K562 (cell line): ENCODE results near the gene TUBA8. TPM values are rescaled to one million over a fixed set of nuclear protein-coding genes. Genes with fewer than 3 reads are reported as not detected.
A peak's percentile ranks its signal among the peaks of the same experiment; 100 is the strongest.

Experiments
- ERF ChIP-seq: fragments of 450-650 bp; formaldehyde crosslinking; IDR thresholded peaks from 2 replicates; pipeline ENCODE4 v1.4.0; 2020; ENCODE audit warnings: mild to moderate bottlenecking, mixed read lengths
- FOXP1 ChIP-seq: sonication (generic); formaldehyde crosslinking; IDR thresholded peaks from 2 replicates; pipeline ENCODE4 v1.8.0; 2022; ENCODE audit warnings: mild to moderate bottlenecking, missing genetic modification reagents
- HDAC1 ChIP-seq, 2 experiments: fragments of 450-650 bp; IDR thresholded peaks; 2 replicates each; pipeline ENCODE4 v1.6.1; 2016 to 2017; ENCODE audit warnings: inconsistent platforms in 1 of 2, mild to moderate bottlenecking in 1 of 2, moderate library complexity in 1 of 2
- KLF16 ChIP-seq: IDR thresholded peaks from 2 replicates; pipeline ENCODE4 v1.6.1; 2016; ENCODE audit warnings: antibody characterized with exemption
- RAD21 ChIP-seq, 2 experiments: fragments of 250-450 bp in 1 of 2; fragments of 450-650 bp in 1 of 2; sonication (Bioruptor Pico) in 1 of 2; formaldehyde crosslinking in 1 of 2; IDR thresholded peaks in 1 of 2; conservative IDR thresholded peaks in 1 of 2; 2 replicates each; pipeline versions ENCODE4 v1.4.0 to v1.8.0; 2020 to 2022; ENCODE audit warnings: mild to moderate bottlenecking in 2 of 2, moderate library complexity in 1 of 2
- RCOR1 ChIP-seq, 2 experiments: IDR thresholded peaks; 2 replicates each; pipeline ENCODE4 v1.6.1; 2012; ENCODE audit warnings: low read depth in 2 of 2, low read length in 2 of 2, borderline replicate concordance in 1 of 2, improper control_type of control experiment in 1 of 2
- REST ChIP-seq, 2 experiments: fragments of 450-650 bp; formaldehyde crosslinking in 1 of 2; IDR thresholded peaks; 2 replicates each; pipeline versions ENCODE4 v1.4.0 to v1.6.1; 2014 to 2020; ENCODE audit warnings: mild to moderate bottlenecking in 2 of 2, borderline replicate concordance in 1 of 2, low read depth in 1 of 2
- SMC3 ChIP-seq: conservative IDR thresholded peaks from 2 replicates; pipeline ENCODE4 v1.6.1; 2011; ENCODE audit warnings: low read depth, low read length, improper control_type of control experiment; ENCODE audit not compliant: insufficient read depth
- STAG1 ChIP-seq: sonication (generic); formaldehyde crosslinking; IDR thresholded peaks from 2 replicates; pipeline ENCODE4 v1.5.0; 2020; ENCODE audit warnings: missing genetic modification reagents, borderline replicate concordance
- ZNF133 ChIP-seq: fragments of 250-450 bp; sonication (Bioruptor Pico); IDR thresholded peaks from 2 replicates; pipeline ENCODE4 v1.4.0; 2020; ENCODE audit warnings: mild to moderate bottlenecking
- polyA plus RNA-seq, 8 experiments: library from polyadenylated mRNA; depleted of rRNA in 4 of 8; stranded (reverse) in 5 of 8; unstranded in 3 of 8; fragments of >200 nt; fragmentation: Nextera tagmentation in 2 of 8; fragmentation: Illumina TruSeq in 1 of 8; extraction: Ambion mirVana in 2 of 8; extraction: Trizol in 1 of 8; gene quantifications; 2 replicates each; pipeline versions ENCODE4 v1.2.1 to v1.2.3, GENCODE V29; 2011 to 2014; ENCODE audit warnings: inconsistent platforms in 1 of 8, missing spikeins in 1 of 8
- total RNA-seq, 7 experiments: library from RNA; depleted of rRNA in 6 of 7; stranded (reverse); fragments of >200 nt in 6 of 7; fragmentation: Illumina TruSeq in 2 of 7; extraction: Trizol in 2 of 7; gene quantifications; 2 replicates each; pipeline versions ENCODE4 v1.2.1 to v1.2.3, GENCODE V29; 2011 to 2021; ENCODE audit warnings: low replicate concordance in 1 of 7
- TF ChIP-seq, protein P1 (sequence below): fragments of 450-650 bp; conservative IDR thresholded peaks from 2 replicates; pipeline ENCODE4 v1.6.1; 2016; ENCODE audit warnings: missing genetic modification characterization, low read depth, mild to moderate bottlenecking, control low read depth, missing compliant biosample characterization
- TF ChIP-seq, protein P2 (sequence below), 3 experiments: IDR thresholded peaks in 2 of 3; conservative IDR thresholded peaks in 1 of 3; 2 replicates each; pipeline ENCODE4 v1.5.1; 2011 to 2012; ENCODE audit warnings: low read length in 3 of 3, mild to moderate bottlenecking in 3 of 3, control low read depth in 2 of 3, improper control_type of control experiment in 1 of 3, inconsistent platforms in 1 of 3, low read depth in 1 of 3, mixed read lengths in 1 of 3, moderate library complexity in 1 of 3; ENCODE audit not compliant: insufficient read depth in 2 of 3

The TUBA8 gene
- total and polyA plus RNA-seq, 9 of the 15 experiments (the other 6 are each of a cell fraction or from before 2014, with no cell fraction given), result 0.07 to 1.1 (median 0.65) TPM

DNA sequence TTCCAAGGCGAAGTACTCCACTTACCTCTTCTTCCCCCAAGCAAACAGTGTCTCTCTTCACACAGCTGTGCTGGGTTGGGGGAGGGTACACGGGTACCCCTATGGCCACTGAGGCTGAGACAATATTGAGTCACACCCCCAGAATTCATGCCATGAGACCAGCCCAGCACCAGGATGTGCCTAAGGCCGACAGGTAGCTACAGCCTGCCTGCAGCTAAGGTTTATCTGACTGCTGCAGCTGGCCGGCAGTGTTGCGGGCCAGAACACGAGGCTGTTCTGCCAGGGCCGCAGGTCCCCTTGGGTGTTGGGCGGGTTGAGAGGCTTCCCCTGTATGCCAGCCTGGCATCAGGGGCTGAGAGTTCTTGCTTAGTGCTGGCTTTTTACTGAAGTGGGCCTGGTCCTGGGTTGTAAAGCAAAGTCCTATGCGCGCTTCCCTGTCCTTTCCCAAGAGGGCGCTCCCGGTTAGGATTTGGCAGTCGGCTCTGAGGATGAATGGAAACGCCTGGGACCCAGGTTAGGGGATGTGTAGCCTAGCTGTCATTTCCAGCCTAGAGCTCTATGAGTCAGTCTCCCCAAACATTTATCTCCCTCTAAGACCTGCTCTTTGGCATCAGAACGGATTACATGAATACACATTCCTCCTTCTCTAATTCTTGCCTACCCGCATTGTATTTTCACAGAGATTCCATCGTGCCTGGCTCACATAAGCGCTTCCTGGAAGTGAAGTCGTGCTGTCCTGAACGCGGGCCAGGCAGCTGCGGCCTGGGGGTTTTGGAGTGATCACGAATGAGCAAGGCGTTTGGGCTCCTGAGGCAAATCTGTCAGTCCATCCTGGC is 46.5 kb downstream of the TUBA8 start (continued):
- TF ChIP-seq, protein P1, sequence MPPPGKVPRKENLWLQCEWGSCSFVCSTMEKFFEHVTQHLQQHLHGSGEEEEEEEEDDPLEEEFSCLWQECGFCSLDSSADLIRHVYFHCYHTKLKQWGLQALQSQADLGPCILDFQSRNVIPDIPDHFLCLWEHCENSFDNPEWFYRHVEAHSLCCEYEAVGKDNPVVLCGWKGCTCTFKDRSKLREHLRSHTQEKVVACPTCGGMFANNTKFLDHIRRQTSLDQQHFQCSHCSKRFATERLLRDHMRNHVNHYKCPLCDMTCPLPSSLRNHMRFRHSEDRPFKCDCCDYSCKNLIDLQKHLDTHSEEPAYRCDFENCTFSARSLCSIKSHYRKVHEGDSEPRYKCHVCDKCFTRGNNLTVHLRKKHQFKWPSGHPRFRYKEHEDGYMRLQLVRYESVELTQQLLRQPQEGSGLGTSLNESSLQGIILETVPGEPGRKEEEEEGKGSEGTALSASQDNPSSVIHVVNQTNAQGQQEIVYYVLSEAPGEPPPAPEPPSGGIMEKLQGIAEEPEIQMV (tag), result no peak
- TF ChIP-seq FOXP1 (CRISPR knock-in tag) (no peak), KLF16 (0 out of 2 replicates have a peak, but pooled peaks have one; percentile 38), ERF (no peak), HDAC1 (IDR thresholded peaks at IDR 0.05) (no peak), STAG1 (peak; percentile 15; the same call in 1 of the 2 replicates), RAD21 (CRISPR knock-in tag; conservative IDR thresholded peaks at IDR 0.05 in 1 of 2, IDR thresholded peaks at IDR 0.05 in 1 of 2) (peak; percentile 42 to 89), SMC3 (peak; percentile 66), RCOR1 (IDR thresholded peaks at IDR 0.05; ENCODE audit: borderline replicate concordance in 1 of 2, low read depth in 2 of 2, low read length in 2 of 2) (0 out of 4 replicates have a peak, but pooled peaks of 1 of the 2 experiments have one; percentile 29), ZNF133 (no peak), REST (IDR thresholded peaks at IDR 0.05; ENCODE audit: borderline replicate concordance) (peak; percentile 49; the same call in 1 of the 2 replicates), REST (CRISPR knock-in tag; IDR thresholded peaks at IDR 0.05; ENCODE audit: low read depth) (no peak)
- TF ChIP-seq, protein P2, sequence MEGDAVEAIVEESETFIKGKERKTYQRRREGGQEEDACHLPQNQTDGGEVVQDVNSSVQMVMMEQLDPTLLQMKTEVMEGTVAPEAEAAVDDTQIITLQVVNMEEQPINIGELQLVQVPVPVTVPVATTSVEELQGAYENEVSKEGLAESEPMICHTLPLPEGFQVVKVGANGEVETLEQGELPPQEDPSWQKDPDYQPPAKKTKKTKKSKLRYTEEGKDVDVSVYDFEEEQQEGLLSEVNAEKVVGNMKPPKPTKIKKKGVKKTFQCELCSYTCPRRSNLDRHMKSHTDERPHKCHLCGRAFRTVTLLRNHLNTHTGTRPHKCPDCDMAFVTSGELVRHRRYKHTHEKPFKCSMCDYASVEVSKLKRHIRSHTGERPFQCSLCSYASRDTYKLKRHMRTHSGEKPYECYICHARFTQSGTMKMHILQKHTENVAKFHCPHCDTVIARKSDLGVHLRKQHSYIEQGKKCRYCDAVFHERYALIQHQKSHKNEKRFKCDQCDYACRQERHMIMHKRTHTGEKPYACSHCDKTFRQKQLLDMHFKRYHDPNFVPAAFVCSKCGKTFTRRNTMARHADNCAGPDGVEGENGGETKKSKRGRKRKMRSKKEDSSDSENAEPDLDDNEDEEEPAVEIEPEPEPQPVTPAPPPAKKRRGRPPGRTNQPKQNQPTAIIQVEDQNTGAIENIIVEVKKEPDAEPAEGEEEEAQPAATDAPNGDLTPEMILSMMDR (IDR thresholded peaks at IDR 0.05 in 2 of 3, conservative IDR thresholded peaks at IDR 0.05 in 1 of 3; ENCODE audit: insufficient read depth in 2 of 3, low read depth in 1 of 3, low read length in 3 of 3), result peak; percentile 86 to 90 (median 89)
